Muscle layer of duodenum (tissue), 2 donors: ENCODE measurements around the gene PRRT2.

Source experiments
- H3K27ac ChIP-seq: one replicate; pipeline ENCODE4 v1.7.0; 2013; ENCODE audit warnings: mild to moderate bottlenecking, low read length
- H3K27me3 ChIP-seq: one replicate; pipeline ENCODE4 v1.7.0; 2013; ENCODE audit warnings: low read depth, mild to moderate bottlenecking, control low read depth, low read length
- H3K36me3 ChIP-seq, 2 donors: one replicate each; pipeline ENCODE4 v1.7.0; 2013; ENCODE audit warnings: low read length in 2 of 2, control low read depth in 1 of 2, mild to moderate bottlenecking in 1 of 2; ENCODE audit not compliant: insufficient read depth in 2 of 2, control insufficient read depth in 1 of 2
- H3K4me1 ChIP-seq, 2 donors: one replicate each; pipeline ENCODE4 v1.7.0; 2013; ENCODE audit warnings: low read length in 2 of 2, mild to moderate bottlenecking in 2 of 2, control low read depth in 1 of 2, moderate library complexity in 1 of 2; ENCODE audit not compliant: insufficient read depth in 2 of 2, control insufficient read depth in 1 of 2
- H3K4me3 ChIP-seq, 2 donors: one replicate each; pipeline ENCODE4 v1.7.0; 2013; ENCODE audit warnings: low read length in 2 of 2, low read depth in 1 of 2, mild to moderate bottlenecking in 1 of 2
- H3K9me3 ChIP-seq, 2 donors: one replicate each; pipeline ENCODE4 v1.7.0; 2013; ENCODE audit warnings: low read length in 2 of 2, control low read depth in 1 of 2, mild to moderate bottlenecking in 1 of 2; ENCODE audit not compliant: control insufficient read depth in 1 of 2
- donor health status: healthy.

Gene PRRT2

GRCh38 chr16:29807426-29808218, 4.4 kb upstream of the PRRT2 start:
- Histone ChIP-seq H3K4me3 (peak overlapping the region; percentile 64 to 80), H3K36me3 (peaks cover 6 to 17% of the 10 kb centered on the region in 2 donors), H3K27me3 (no peaks in the 10 kb centered on the region), H3K4me1 (peaks cover 31 to 53% of the 10 kb centered on the region in 2 donors), H3K27ac (peak overlapping the region; percentile 91), H3K9me3 (no peaks in the 10 kb centered on the region)

- Histone ChIP-seq H3K4me3 (peak overlapping the region; percentile 64 to 80), H3K27me3 (no peaks in the 10 kb centered on the region), H3K4me1 (peaks cover 31 to 61% of the 10 kb centered on the region in 2 donors), H3K27ac (peak overlapping the region; percentile 91), H3K9me3 (no peaks in the 10 kb centered on the region), H3K36me3 (peaks cover 6 to 17% of the 10 kb centered on the region in 2 donors)
Measured at GRCh38 chr16:29808219-29808900, 3.6 kb upstream of the PRRT2 start.

DNA sequence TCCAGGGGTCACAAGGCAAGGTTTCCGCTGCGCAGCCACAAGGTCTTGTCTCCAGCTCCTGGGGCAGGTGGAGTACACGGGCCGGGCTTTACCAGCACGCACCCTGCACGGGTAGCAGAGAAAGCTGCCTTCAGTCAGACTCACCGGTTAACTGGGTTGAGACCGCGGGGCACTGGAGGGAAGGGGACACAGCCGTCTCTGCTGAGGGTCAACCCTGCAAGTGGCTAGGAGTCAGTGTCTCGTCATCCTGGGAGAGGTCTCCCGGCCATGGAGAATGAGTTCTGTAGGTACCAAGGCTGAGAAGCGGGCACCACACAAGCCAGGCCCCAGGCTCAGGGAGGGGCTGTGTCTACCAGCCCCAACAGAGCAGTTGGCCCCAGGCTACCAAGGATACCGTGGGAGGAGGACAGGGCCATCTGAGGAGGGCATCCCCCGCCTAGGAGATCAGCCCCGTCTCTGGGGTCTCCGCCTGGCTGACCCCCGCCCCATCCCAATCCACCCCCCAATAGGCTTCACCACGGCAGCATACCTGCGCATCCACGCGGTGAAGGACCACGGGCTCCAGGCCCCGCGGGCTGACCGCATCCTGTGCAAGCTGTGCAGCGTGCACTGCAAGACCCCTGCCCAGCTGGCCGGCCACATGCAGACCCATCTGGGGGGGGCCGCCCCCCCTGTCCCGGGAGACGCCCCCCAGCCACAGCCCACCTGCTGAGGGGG, 2.8 kb upstream of the PRRT2 start:
- H3K27ac ChIP-seq = peak overlapping the region; percentile 91
- peaks cover 6 to 17% of the 10 kb centered on the region in 2 donors for H3K36me3 ChIP-seq
- H3K4me1 ChIP-seq = peaks cover 26 to 65% of the 10 kb centered on the region in 2 donors
- no peaks in the 10 kb centered on the region for H3K9me3 ChIP-seq
- H3K4me3 ChIP-seq = peak overlapping the region; percentile 64 to 80
- H3K27me3 ChIP-seq = no peaks in the 10 kb centered on the region

DNA sequence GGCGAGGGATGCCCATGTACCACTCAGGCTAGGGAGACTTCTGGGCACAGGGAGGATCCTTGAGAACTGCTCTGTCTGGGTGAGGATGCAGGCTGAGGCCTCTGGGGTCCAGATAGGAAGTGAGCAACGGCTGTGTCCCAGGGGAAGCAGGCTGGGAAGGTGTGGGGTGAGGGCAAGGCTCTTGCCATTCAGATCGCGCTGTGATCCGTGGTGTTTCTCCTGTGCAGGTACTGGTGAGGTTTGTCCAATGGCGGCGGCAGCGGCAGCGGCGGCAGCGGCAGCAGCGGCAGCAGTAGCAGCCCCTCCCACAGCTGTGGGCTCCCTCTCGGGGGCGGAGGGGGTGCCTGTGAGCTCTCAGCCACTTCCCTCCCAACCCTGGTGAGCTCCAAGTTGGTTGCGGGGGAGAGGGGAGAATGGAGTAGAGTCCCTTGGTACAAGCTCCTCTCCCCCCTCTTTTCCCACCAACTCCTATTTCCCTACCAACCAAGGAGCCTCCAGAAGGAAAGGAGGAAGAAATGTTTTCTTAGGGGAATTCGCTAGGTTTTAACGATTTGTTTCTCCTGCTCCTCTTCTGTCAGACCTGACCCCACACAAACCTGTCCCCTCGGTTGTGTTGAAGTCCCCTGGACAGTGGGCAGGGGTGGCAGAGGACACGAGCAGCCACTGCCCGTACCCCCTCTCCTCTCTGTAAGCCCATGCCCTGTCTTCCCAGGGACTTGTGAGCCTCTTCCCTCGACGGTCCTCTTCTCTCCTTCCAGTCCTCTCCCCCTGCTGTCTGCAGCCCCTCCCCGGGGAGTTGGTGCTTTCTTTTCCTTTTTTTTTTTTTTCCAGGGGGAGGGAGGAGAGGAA, 1.9 kb upstream of the PRRT2 start:
- no peaks in the 10 kb centered on the region for H3K9me3 ChIP-seq
- H3K27ac ChIP-seq = no peak overlapping the region
- H3K4me1 ChIP-seq = peaks cover 22 to 69% of the 10 kb centered on the region in 2 donors
- H3K36me3 ChIP-seq = peaks cover 6 to 15% of the 10 kb centered on the region in 2 donors
- H3K27me3 ChIP-seq = no peaks in the 10 kb centered on the region
- no peak overlapping the region for H3K4me3 ChIP-seq

DNA sequence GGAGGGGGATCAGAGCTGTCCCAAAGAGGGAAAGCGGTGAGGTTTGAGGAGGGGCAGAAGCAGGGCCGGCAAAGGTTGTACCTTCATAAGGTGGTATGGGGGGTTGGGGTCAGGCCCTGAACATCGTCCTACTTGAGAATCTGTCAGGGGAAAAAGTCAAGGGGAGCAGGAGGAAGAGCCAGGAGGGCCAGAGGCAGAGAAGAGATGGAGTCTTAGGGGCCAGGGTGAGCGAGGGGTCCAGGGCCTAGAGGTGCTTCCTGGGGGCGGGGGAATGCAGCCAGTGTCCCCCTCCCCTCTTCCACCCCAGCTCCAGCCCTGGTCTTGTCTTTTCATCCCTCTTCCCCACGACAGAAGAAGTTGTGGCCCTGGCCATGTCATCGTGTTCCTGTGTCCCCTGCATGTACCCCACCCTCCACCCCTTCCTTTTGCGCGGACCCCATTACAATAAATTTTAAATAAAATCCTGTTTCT, 1.3 kb upstream of the PRRT2 start:
- peak overlapping the region; percentile 69 to 77 for H3K4me3 ChIP-seq
- H3K27ac ChIP-seq = peak overlapping the region; percentile 67
- H3K36me3 ChIP-seq = peaks cover 6 to 13% of the 10 kb centered on the region in 2 donors
- H3K4me1 ChIP-seq = peaks cover 25 to 73% of the 10 kb centered on the region in 2 donors
- H3K27me3 ChIP-seq = no peaks in the 10 kb centered on the region
- H3K9me3 ChIP-seq = no peaks in the 10 kb centered on the region

DNA sequence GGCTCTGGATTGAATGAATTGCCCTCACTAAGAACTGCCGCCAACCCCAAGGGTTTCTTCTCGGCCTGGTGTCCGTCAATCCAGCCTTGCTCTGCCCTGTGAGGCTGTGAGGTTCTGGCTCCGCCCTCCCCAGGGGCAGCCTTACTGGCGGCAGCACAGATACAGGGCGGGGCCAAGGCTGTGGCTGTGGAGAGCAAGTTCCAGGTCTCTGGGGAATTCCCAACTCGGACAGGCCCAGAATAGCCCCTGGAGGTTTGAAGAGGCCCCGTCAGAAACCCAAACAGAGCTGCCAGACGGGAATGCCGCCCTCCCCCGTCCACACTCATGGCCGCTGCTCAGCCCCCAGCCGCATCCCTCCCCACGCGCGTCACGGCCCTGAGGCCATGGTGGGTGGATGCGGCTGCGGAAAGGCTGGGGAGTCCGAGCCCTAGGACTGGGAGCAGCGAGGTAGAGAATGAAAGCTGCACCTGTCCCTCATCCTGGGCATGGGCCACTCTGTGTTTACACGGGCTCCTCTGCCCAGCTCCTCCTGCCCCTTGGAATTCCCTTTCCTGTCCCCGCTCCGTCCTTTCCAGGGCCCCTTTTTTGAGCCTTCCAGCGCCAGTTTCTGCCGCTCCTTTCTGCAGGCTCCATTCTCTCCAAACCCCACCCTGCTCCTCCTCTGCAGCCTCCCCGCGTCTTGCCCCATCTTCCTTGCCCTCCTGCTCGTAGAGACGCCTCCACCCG, 660 bp upstream of the PRRT2 start:
- H3K27me3 ChIP-seq = no peaks in the 10 kb centered on the region
- no peaks in the 10 kb centered on the region for H3K9me3 ChIP-seq

GRCh38 chr16:29812754-29813643, 1.0 kb downstream of the PRRT2 start:
- Histone ChIP-seq H3K27me3 (no peaks in the 10 kb centered on the region), H3K4me3 (peak overlapping the region; percentile 30 to 77), H3K9me3 (no peaks in the 10 kb centered on the region), H3K27ac (no peak overlapping the region), H3K36me3 (peaks cover 6 to 13% of the 10 kb centered on the region in 2 donors), H3K4me1 (peaks cover 25 to 84% of the 10 kb centered on the region in 2 donors)

More for the DNA sequence above, 660 bp upstream of the PRRT2 start:
- Histone ChIP-seq H3K4me3 (peak overlapping the region; percentile 69 to 77), H3K4me1 (peaks cover 25 to 74% of the 10 kb centered on the region in 2 donors), H3K36me3 (peaks cover 6 to 13% of the 10 kb centered on the region in 2 donors), H3K27ac (peak overlapping the region; percentile 67)

- peaks cover 17 to 75% of the 10 kb centered on the region in 2 donors for H3K4me1 ChIP-seq
- H3K27me3 ChIP-seq = no peaks in the 10 kb centered on the region
- no peak overlapping the region for H3K27ac ChIP-seq
- no peaks in the 10 kb centered on the region for H3K9me3 ChIP-seq
- H3K36me3 ChIP-seq = peaks cover 2 to 14% of the 10 kb centered on the region in 2 donors
- peak overlapping the region in 1 of 2 donors; percentile 77 for H3K4me3 ChIP-seq
Measured at GRCh38 chr16:29813644-29814562, 1.9 kb downstream of the PRRT2 start.

GRCh38 chr16:29814592-29814991, 2.6 kb downstream of the PRRT2 start:
- no peak overlapping the region for H3K27ac ChIP-seq
- peak overlapping the region in 1 of 2 donors; percentile 85 for H3K4me3 ChIP-seq
- H3K27me3 ChIP-seq = no peaks in the 10 kb centered on the region
- peaks cover 12 to 73% of the 10 kb centered on the region in 2 donors for H3K4me1 ChIP-seq
- no peaks in the 10 kb centered on the region for H3K9me3 ChIP-seq
- peaks cover 4 to 12% of the 10 kb centered on the region in 2 donors for H3K36me3 ChIP-seq
